ENCODE data around the gene DMRTC1B.
"Not testable (repeated sequence)": the region's sequence is repeated elsewhere in the genome, so short reads cannot be mapped to it uniquely, and the experiment has no call there.

- not testable (repeated sequence) for TF ChIP-seq CTCF (conservative IDR thresholded peaks at IDR 0.05; ENCODE audit: low read depth, low read length); CEBPB (IDR thresholded peaks at IDR 0.05; ENCODE audit: low read depth, low read length); USF2 (IDR thresholded peaks at IDR 0.05; ENCODE audit: low read depth, low read length); POLR2A (IDR thresholded peaks at IDR 0.05; ENCODE audit: low read depth, low read length); BHLHE40 (IDR thresholded peaks at IDR 0.05; ENCODE audit: low read depth, low read length); MAFK (IDR thresholded peaks at IDR 0.05; ENCODE audit: low read depth, low read length); CHD1 (IDR thresholded peaks at IDR 0.05; ENCODE audit: low read depth, low read length); RAD21 (IDR thresholded peaks at IDR 0.05; ENCODE audit: low read length)
Measured at GRCh38 chrX:72776653-72777466, at the start of gene DMRTC1B.

Measured in IMR-90 (cell line).